PC-9 (cell line): ENCODE results near the gene ROR2. TPM values are rescaled to one million over a fixed set of nuclear protein-coding genes. Genes with fewer than 3 reads are reported as not detected.

ENCODE experiments used
- BruUV-seq: library from RNA; stranded (reverse); fragments of 400-500 nt; replicated peaks from 2 replicates; lab custom pipeline; 2021; lab: Mats Ljungman, UMichigan
- CTCF ChIA-PET: fragments of 300-600 bp; sonication (Branson Sonifier 250); formaldehyde crosslinking; loops from one replicate; lab custom pipeline; 2022; ENCODE audit warnings: antibody characterized with exemption; lab: Charles Lee
- POLR2A ChIA-PET: fragments of 300-600 bp; sonication (Branson Sonifier 250); formaldehyde crosslinking; loops from one replicate; lab custom pipeline; 2022; ENCODE audit warnings: antibody characterized with exemption; ENCODE audit not compliant: unreplicated experiment; lab: Charles Lee
- DNase-seq, 2 experiments: peaks; one replicate each; pipeline versions ENCODE4 v3.0.0 to v3.0.0-alpha.2; 2015 to 2022; ENCODE audit warnings: mixed read lengths in 1 of 2
- H2AFZ ChIP-seq: fragments of 200-600 bp; sonication (generic); 2 replicates; pipeline ENCODE4 v1.8.1; 2017; ENCODE audit warnings: antibody characterized with exemption
- H3F3A ChIP-seq: fragments of 200-600 bp; sonication (generic); 2 replicates; pipeline ENCODE4 v1.8.1; 2017; ENCODE audit warnings: antibody characterized with exemption, mild to moderate bottlenecking, low read depth; ENCODE audit not compliant: insufficient read depth
- H3K27ac ChIP-seq: fragments of 200-600 bp; sonication (generic); 2 replicates; pipeline ENCODE4 v1.6.1; 2016; ENCODE audit warnings: mixed run types
- H3K27me3 ChIP-seq: fragments of 200-600 bp; sonication (generic); 2 replicates; pipeline ENCODE4 v1.6.1; 2016; ENCODE audit warnings: low read depth, mixed run types; ENCODE audit not compliant: insufficient read depth
- H3K36me3 ChIP-seq: fragments of 200-600 bp; sonication (generic); 2 replicates; pipeline ENCODE4 v1.6.1; 2016; ENCODE audit warnings: low read depth, mixed run types
- H3K4me1 ChIP-seq: fragments of 200-600 bp; sonication (generic); replicated peaks from 2 replicates; pipeline ENCODE4 v1.6.1; 2016; ENCODE audit warnings: mixed run types; ENCODE audit not compliant: insufficient read depth
- H3K4me2 ChIP-seq: fragments of 200-600 bp; sonication (generic); 2 replicates; pipeline ENCODE4 v1.6.1; 2017; ENCODE audit warnings: mixed run types
- H3K4me3 ChIP-seq: fragments of 200-600 bp; sonication (generic); 2 replicates; pipeline ENCODE4 v1.6.1; 2016; ENCODE audit warnings: mixed run types
- H3K79me2 ChIP-seq: fragments of 200-600 bp; sonication (generic); 2 replicates; pipeline ENCODE4 v1.6.1; 2017; ENCODE audit warnings: low read depth, mixed run types
- H3K9me2 ChIP-seq: fragments of 200-600 bp; sonication (generic); 2 replicates; pipeline ENCODE4 v1.8.1; 2017; ENCODE audit warnings: mild to moderate bottlenecking; ENCODE audit not compliant: insufficient read depth
- H3K9me3 ChIP-seq: fragments of 200-600 bp; sonication (generic); 2 replicates; pipeline ENCODE4 v1.8.1; 2016; ENCODE audit warnings: low read depth; ENCODE audit not compliant: insufficient read depth
- H4K20me1 ChIP-seq: fragments of 200-600 bp; sonication (generic); 2 replicates; pipeline ENCODE4 v1.8.1; 2017; ENCODE audit not compliant: insufficient read depth
- CTCF ChIP-seq: fragments of 200-600 bp; sonication (generic); conservative IDR thresholded peaks from 2 replicates; pipeline ENCODE4 v1.6.1; 2017; ENCODE audit warnings: mixed run types, antibody characterized with exemption, mild to moderate bottlenecking, moderate library complexity
- EZH2 ChIP-seq: fragments of 200-600 bp; sonication (generic); IDR thresholded peaks from 2 replicates; pipeline ENCODE4 v1.8.0; 2017; ENCODE audit warnings: antibody characterized with exemption, low read depth
- intact Hi-C: fragments of 100-400 bp; cut with micrococcal nuclease; formaldehyde crosslinking; loops from one replicate; pipeline ENCODE4 v1.10.0; 2022; ENCODE audit not compliant: unreplicated experiment
- total RNA-seq: library from RNA; stranded (reverse); gene quantifications from 2 replicates; pipeline ENCODE4 v1.2.3, GENCODE V29; 2021

The ROR2 gene
- total RNA-seq, 1 experiment from 2014 or later: not detected

GRCh38 chr9:91723420-91724067 is 226.5 kb downstream of the ROR2 start:
- no peaks in the 10 kb centered on the region for H3K36me3 ChIP-seq
- DNase-seq: no peak
- no peaks in the 10 kb centered on the region for H3K9me2 ChIP-seq
- no peak overlapping the region for H3K4me2 ChIP-seq
- H3F3A ChIP-seq: no peaks in the 10 kb centered on the region
- no peak for TF ChIP-seq CTCF
- TF ChIP-seq EZH2: no peak
- no peaks in the 10 kb centered on the region for H3K4me1 ChIP-seq
- H3K27ac ChIP-seq: no peak overlapping the region
- CTCF ChIA-PET: no interaction called here
- no peak overlapping the region for H2AFZ ChIP-seq
- POLR2A ChIA-PET: no interaction called here
- H3K79me2 ChIP-seq: no peaks in the 10 kb centered on the region
- BruUV-seq: no TSS peak
- peaks cover 36% of the 10 kb centered on the region for H3K27me3 ChIP-seq
- no peaks in the 10 kb centered on the region for H4K20me1 ChIP-seq
- H3K9me3 ChIP-seq: no peaks in the 10 kb centered on the region
- intact Hi-C loops: no loop called here
- H3K4me3 ChIP-seq: no peak overlapping the region

- Histone ChIP-seq H3K79me2 (no peaks in the 10 kb centered on the region), H3K36me3 (no peaks in the 10 kb centered on the region), H4K20me1 (no peaks in the 10 kb centered on the region), H3K9me2 (no peaks in the 10 kb centered on the region), H3K4me3 (no peak overlapping the region), H2AFZ (no peak overlapping the region), H3K4me2 (no peak overlapping the region), H3K27me3 (peaks cover 55% of the 10 kb centered on the region), H3F3A (no peaks in the 10 kb centered on the region), H3K27ac (no peak overlapping the region), H3K9me3 (no peaks in the 10 kb centered on the region), H3K4me1 (no peaks in the 10 kb centered on the region)
- CTCF ChIA-PET: no interaction called here
- DNase-seq: no peak
- no TSS peak for BruUV-seq
- no peak for TF ChIP-seq CTCF
- no peak for TF ChIP-seq EZH2
- POLR2A ChIA-PET: interaction anchor here (0.7 kb wide), 1 partner anchor 846 kb away, joined by 7 read pairs; no protein-coding TSS in a partner anchor
- intact Hi-C loops: no loop called here
Measured at GRCh38 chr9:91720751-91721705, 229.0 kb downstream of the ROR2 start.

- Histone ChIP-seq H3K9me3 (no peaks in the 10 kb centered on the region), H3K4me1 (no peaks in the 10 kb centered on the region), H3K27me3 (peaks cover 55% of the 10 kb centered on the region), H3K4me3 (no peak overlapping the region), H3K36me3 (no peaks in the 10 kb centered on the region), H3K4me2 (no peak overlapping the region), H2AFZ (no peak overlapping the region), H3K9me2 (no peaks in the 10 kb centered on the region), H3K27ac (no peak overlapping the region), H3F3A (no peaks in the 10 kb centered on the region), H4K20me1 (no peaks in the 10 kb centered on the region), H3K79me2 (no peaks in the 10 kb centered on the region)
- BruUV-seq: no TSS peak
- TF ChIP-seq EZH2 (no peak), CTCF (no peak)
- ChIA-PET CTCF (no interaction called here), POLR2A (no interaction called here)
- intact Hi-C loops: no loop called here
- DNase-seq: no peak
Measured at GRCh38 chr9:91720313-91720712, 229.7 kb downstream of the ROR2 start.
